SH-SY5Y (cell line): ENCODE results near the gene ACTR5.

Source experiments
- GATA2 ChIP-seq: IDR thresholded peaks from 2 replicates; pipeline ENCODE4 v1.6.1; 2011; ENCODE audit warnings: mild to moderate bottlenecking, low read depth, low read length
- GATA3 ChIP-seq: IDR thresholded peaks from 2 replicates; pipeline ENCODE4 v1.6.1; 2011; ENCODE audit warnings: low read depth, mild to moderate bottlenecking, low read length, moderate library complexity

The ACTR5 gene

GRCh38 chr20:38748097-38748860 lies at the start of gene ACTR5:
ACTR5 (plus strand) TSS chr20:38748460; CDS start chr20:38748479, 19 bp downstream.
- TF ChIP-seq GATA2 (no peak), GATA3 (no peak)

- no peak for TF ChIP-seq GATA3
- no peak for TF ChIP-seq GATA2
These were observed 49.7 kb upstream of the ACTR5 start for GRCh38 chr20:38698541-38698940.

- TF ChIP-seq GATA2 (no peak), GATA3 (no peak)
These were observed 48.1 kb upstream of the ACTR5 start for GRCh38 chr20:38700141-38700540.

GRCh38 chr20:38700926-38701325 lies 47.3 kb upstream of the ACTR5 start:
- no peak for TF ChIP-seq GATA3
- no peak for TF ChIP-seq GATA2

DNA sequence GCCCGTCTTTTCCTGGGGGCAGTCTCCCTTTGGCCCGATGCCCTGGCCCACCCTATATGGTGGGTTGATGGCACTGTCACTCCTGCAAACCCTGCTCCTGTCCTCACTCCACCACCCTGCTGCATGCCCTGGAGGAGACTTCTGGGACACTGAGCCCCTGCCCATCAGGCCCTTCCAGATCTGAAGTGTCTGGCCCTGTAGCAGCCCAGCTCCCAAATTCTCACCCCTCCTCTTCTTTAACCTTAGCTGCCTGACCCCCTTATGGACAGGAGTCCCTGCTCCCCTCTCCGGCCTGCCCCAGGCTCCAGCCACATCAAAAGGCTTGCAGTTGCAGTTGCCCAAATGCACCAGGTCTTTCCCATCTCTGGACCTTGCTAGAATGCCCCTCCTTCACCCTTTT lies 44.7 kb upstream of the ACTR5 start:
- no peak for TF ChIP-seq GATA2
- no peak for TF ChIP-seq GATA3

- TF ChIP-seq GATA3 (no peak), GATA2 (no peak)
These were observed 44.1 kb upstream of the ACTR5 start for GRCh38 chr20:38704136-38704535.

DNA sequence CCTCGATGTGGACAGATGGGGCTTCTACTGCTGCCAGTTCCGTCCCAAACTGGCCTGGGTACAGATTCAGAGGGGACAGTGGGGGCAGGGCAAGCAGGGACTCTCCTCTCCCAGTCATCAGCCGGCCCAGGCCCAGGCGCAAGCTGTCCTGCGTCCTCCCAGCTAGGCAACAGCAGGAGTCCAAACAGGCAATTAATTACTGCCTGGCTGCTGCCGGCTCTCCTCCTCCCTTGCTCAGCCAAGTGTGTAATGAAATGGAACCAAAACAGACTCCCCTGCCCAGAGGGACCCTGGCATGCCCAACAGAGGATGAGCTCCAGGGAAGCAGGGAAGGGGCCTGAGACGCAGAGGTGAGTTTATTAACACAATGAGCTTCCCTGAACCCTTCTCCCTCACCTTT lies 41.8 kb upstream of the ACTR5 start:
- TF ChIP-seq GATA3: no peak
- TF ChIP-seq GATA2: no peak

GRCh38 chr20:38714308-38714707 lies 34.0 kb upstream of the ACTR5 start:
- TF ChIP-seq GATA2 (no peak), GATA3 (no peak)

DNA sequence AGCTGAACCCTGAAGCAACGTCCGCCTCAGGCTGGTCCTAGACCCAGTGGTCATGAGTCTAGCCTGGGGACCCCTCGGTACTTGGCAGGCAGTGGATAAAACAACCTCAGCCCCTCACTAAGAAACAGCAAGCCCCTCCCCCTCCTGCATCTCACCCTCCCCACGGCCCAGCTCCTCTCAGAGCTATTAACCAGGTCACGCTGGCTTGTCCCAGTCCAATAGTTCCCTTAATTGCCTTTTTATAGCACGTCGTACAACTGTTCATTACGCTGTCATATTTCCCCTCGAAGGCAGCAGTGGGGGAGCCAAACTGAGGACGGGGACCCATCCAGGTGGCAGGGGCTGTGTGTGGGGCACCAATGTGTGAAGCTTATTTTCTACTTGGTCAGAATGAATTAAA lies 32.6 kb upstream of the ACTR5 start:
- TF ChIP-seq GATA2 (no peak), GATA3 (no peak)

GRCh38 chr20:38722683-38723016 lies 25.6 kb upstream of the ACTR5 start:
- TF ChIP-seq GATA2 (no peak), GATA3 (no peak)

GRCh38 chr20:38723017-38723847 lies 25.0 kb upstream of the ACTR5 start:
- TF ChIP-seq GATA3: no peak
- TF ChIP-seq GATA2: no peak

- TF ChIP-seq GATA3: no peak
- TF ChIP-seq GATA2: no peak
These were observed 24.2 kb upstream of the ACTR5 start, which contains the start of gene SLC32A1 for GRCh38 chr20:38723848-38724625. SLC32A1 (plus strand) TSS chr20:38724486; CDS start chr20:38724725, 239 bp downstream.

DNA sequence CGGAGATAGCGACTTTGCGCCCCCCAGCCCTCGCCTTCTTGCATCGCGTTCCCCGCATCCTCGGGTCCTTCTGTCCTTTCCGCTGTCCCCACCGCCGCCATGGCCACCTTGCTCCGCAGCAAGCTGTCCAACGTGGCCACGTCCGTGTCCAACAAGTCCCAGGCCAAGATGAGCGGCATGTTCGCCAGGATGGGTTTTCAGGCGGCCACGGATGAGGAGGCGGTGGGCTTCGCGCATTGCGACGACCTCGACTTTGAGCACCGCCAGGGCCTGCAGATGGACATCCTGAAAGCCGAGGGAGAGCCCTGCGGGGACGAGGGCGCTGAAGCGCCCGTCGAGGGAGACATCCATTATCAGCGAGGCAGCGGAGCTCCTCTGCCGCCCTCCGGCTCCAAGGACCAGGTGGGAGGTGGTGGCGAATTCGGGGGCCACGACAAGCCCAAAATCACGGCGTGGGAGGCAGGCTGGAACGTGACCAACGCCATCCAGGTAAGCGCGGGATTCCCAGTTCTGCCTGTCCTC lies 23.6 kb upstream of the ACTR5 start:
- TF ChIP-seq GATA2 (no peak), GATA3 (no peak)

GRCh38 chr20:38725148-38725901 lies 22.9 kb upstream of the ACTR5 start:
- no peak for TF ChIP-seq GATA3
- TF ChIP-seq GATA2: no peak
